CD4-positive, alpha-beta T cell treated with Interferon gamma for 1 hour (primary cell): ENCODE data around the gene CFL2.
"Not testable (repeated sequence)": the region's sequence is repeated elsewhere in the genome, so short reads cannot be mapped to it uniquely, and the experiment has no call there.

Experiments used
- DNase-seq: peaks from one replicate; pipeline ENCODE4 v3.0.0-alpha.2; 2020

The CFL2 gene

GRCh38 chr14:34711169-34711568, 3.2 kb downstream of the CFL2 start:
- DNase-seq, result no peak

- no peak for DNase-seq
Measured at GRCh38 chr14:34710744-34711143, 3.6 kb downstream of the CFL2 start.

- DNase-seq, result no peak
Measured at GRCh38 chr14:34710006-34710405, 4.4 kb downstream of the CFL2 start.

- DNase-seq, result no peak
Measured at GRCh38 chr14:34707722-34708121, 6.7 kb downstream of the CFL2 start.

- no peak for DNase-seq
Measured at GRCh38 chr14:34701808-34702207, 12.6 kb downstream of the CFL2 start.

- no peak for DNase-seq
Measured at GRCh38 chr14:34700622-34701130, 13.7 kb downstream of the CFL2 start.

- no peak for DNase-seq
Measured at GRCh38 chr14:34699873-34700621, 14.3 kb downstream of the CFL2 start.

- DNase-seq, result not testable (repeated sequence)
Measured at GRCh38 chr14:34694216-34694615, 20.2 kb downstream of the CFL2 start.

- DNase-seq, result no peak
Measured at GRCh38 chr14:34693228-34693939, 21.0 kb downstream of the CFL2 start.

GRCh38 chr14:34692898-34693227, 21.5 kb downstream of the CFL2 start:
- no peak for DNase-seq

GRCh38 chr14:34692348-34692747, 22.0 kb downstream of the CFL2 start:
- DNase-seq, result no peak

- DNase-seq, result no peak
Measured at GRCh38 chr14:34691206-34691605, 23.2 kb downstream of the CFL2 start.

- no peak for DNase-seq
Measured at GRCh38 chr14:34688470-34689206, 25.8 kb downstream of the CFL2 start.

GRCh38 chr14:34685819-34686428, 28.5 kb downstream of the CFL2 start:
- no peak for DNase-seq

- no peak for DNase-seq
Measured at GRCh38 chr14:34684578-34684977, 29.8 kb downstream of the CFL2 start.

GRCh38 chr14:34682787-34683321, 31.5 kb downstream of the CFL2 start:
- DNase-seq, result no peak

GRCh38 chr14:34680806-34681479, 33.5 kb downstream of the CFL2 start:
- no peak for DNase-seq

GRCh38 chr14:34678735-34679134, 35.7 kb downstream of the CFL2 start:
- DNase-seq, result no peak

GRCh38 chr14:34678306-34678705, 36.1 kb downstream of the CFL2 start:
- no peak for DNase-seq

- DNase-seq, result no peak
Measured at GRCh38 chr14:34676516-34677211, 37.7 kb downstream of the CFL2 start.

GRCh38 chr14:34673702-34674101, 40.7 kb downstream of the CFL2 start:
- DNase-seq, result no peak

- DNase-seq, result no peak
Measured at GRCh38 chr14:34671716-34672115, 42.7 kb downstream of the CFL2 start.
